OCI-M2 (cell line): ENCODE data around the gene SMYD2.

Experiments
- DNase-seq: peaks from one replicate; lab custom pipeline; 2025; ENCODE audit not compliant: unreplicated experiment; lab: John Stamatoyannopoulos, UW

The SMYD2 gene

DNA sequence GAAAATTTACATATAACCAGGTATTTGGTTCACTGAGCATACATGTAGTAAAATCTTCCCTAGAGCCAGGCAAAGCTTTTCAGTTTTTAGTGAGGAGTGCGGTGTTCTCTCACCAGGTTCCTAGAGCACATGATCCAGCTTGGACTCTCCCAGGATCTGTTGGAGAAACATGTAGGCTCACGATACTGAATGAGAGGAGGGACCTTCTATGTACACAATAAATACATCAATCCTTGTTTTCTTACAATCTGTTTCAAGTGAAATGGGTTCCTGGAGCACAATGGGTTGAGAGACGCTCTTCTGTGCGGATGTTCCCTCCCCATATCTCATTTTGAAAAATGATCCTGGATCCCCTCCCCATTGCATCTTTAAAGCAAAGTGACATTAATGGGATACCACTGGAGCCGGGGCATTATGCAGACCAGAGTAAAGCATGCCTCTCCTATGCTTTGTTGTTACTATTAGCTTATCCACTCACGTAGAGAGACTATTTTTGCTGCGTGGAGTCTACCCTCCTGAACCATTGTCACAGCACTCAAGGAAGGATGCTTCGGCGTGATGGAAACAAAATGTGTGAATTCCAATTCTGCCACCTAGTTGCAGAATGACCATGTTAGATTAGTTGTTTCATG is 19.3 kb downstream of the SMYD2 start:
- no peak for DNase-seq

DNA sequence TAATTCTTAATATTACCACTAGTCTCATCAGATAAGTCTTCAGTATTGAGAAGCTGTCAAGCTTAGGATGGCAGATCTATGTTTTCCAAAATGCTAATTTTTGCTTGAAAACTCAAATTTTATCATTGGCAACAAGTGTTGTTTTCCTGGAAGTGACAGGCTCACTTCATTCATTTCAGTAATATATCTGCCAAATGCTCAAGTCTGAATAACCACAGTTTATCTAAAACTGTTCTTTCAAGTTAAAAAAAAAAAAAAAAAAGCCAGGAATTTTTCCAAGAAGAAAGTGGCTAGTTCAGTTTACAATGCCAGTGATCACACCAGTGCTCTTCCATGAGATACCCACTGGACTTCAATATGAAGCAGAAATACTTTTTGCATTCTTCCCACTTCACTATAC is 20.6 kb downstream of the SMYD2 start:
- DNase-seq, result no peak

DNA sequence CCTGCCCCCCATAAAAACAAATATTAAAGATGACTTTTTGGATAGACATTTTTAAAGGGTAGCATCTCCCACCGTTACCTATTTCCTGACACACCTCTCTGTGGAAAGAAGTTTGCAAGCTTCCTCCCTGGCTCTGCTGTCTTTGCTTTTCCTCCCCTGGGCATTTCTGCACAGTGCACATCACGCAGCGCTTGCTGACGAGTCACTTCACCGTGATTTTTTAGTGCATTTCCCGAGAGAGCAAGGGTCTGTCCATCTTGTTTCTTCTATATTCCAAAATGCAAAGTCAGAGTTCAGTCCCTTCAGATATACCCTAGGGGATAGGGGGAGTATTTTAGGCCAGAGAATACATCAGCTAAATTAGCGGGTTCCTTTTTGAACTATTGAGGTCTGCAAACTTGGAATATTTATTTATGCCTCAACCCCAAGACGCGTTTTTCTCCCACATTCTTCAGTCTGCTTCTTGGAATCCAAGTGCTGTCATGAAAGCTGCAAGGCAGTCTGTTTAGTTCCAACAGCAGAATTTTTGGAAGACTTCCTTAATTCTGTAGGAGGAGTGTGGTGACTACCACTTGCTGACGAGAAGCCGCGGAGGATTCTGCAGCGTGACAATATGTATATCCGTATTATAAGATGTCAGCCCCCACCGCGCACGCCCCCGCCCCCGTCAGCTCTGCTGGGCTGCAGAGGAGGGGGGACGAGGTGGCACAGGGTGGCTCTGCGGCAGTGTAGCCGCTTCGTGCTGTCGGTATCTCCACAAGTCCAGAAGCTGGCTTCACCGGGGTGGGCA is 22.4 kb downstream of the SMYD2 start:
- no peak for DNase-seq

DNA sequence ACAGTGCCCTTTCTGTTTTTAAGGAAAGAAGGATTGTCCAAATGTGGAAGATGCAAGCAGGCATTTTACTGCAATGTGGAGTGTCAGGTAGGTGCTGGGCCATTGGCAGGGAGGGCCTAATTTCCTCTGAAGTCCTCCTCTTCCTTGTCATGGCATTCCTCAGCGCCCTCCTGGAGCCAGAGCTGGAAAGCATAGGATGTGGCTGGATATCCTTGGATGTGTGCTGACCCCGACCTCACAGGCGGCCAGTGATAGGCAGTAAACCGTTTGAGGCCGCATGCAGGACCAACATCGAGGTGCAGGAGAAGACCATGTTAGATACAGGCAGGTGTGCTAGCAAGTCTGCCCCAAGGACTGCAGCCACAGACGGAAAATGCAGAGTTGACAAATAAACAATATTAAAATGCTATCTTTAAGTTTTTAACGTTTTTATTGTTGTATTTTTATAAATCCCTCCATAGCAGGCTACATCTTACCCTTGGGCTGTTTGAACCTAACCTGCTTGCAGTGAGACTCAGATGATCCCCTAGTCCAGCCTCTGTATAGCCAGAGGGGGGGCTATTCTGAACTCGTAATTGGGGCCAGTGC is 24.3 kb downstream of the SMYD2 start:
- DNase-seq, result no peak

DNA sequence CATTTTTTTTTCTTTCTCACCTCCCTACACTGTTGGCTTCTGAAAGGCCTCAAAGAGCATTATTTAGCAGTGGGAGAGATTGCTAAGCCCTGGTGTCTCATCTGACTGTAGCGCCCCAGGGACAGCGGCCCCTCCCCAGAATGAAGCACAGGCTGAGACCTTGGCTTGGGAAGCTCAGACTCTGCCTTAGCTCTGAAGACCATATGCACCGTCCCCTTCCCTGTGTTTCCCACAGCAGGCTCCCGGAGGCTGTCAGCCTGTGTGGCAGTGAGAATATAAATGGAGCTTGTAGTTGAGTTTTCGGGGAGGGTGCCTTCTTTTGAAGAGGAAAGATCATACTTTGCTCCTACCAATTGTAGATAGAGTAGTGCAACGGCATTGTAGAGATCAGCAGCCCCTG is 25.3 kb downstream of the SMYD2 start:
- DNase-seq, result no peak

DNA sequence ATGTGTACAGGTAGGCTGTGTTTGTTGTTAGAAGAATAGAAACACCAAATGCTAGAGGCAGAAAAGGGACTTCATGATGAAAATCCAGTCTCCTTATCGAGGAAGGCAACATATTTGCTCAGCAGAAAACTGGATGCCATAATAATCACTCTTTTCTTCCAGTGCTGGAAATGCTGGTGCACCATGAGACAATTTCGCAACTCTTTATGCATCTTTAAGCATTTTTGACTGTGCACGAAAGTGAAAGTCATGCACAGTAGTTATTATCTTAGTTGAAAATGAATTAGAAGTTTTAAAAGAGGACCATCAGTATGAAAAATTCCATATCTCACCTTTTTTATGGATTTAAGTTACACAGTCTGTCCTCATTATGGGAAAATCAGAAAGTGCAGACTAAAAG is 29.1 kb downstream of the SMYD2 start:
- no peak for DNase-seq

DNA sequence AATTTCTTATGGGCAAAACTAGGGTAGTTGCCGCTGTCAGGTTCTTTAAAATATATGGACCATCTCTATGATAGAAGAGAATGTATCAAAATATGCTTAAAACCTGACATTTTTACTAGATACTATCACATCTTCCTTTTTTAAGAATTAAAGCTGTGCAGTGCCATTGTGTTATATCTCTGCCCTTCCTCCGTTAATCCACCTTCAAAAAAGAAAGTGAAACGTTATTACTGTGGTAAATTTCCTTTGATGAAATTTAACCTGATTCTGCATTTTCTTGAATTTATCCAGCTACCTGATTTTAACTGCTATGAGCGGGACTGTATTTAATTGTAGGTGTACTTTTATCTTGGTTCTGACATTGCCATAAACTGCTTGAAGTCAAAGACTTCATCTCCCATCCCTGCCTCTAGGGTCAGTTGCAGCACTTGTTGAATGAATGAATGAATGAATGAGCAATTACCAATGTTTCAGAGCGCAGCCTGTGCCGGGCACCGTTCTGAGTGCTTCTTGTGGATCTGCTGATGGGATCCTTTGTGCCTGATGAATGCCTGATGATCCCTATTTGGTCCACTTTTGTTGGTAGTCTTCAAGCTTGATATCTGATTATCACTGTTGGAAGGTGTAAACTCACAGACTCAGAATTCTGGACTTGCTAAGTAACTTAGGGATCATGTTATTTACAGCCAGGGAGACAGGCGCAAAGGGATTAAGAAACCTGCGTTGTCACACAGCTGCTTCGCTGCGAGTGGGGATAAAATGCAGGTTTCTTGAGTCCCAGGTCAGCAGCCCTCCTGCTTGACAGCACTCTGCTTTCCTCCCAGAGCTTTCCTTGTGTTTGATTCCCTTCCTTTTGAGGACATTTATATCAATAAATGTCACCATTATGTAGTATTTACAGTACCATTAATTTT is 30.1 kb downstream of the SMYD2 start:
- DNase-seq, result no peak

DNA sequence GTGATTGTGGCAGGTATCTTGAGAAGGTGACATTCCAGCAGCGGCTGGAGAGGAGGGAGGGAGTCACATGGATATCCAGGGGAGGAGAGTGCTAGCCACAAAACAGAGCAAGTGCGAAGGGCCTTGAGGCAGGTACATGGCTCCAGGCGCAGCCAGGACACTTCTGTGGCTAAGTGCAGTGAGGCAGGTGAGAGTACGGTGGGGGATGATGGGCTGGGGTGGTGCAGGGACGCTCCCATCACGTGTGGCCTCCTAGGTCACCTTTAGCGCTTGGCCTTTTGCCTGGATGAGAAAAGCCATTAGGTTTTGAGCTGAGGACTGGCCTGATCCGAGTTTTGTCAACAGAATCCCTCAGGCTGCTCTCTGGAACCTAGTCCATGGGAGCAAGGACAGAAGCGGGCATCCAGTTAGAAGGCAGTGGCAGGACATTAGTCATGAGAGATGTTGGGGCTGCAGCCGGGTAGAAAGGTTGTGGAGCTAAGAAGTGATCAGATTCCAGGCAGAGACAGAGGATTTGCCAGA is 31.6 kb downstream of the SMYD2 start:
- no peak for DNase-seq

DNA sequence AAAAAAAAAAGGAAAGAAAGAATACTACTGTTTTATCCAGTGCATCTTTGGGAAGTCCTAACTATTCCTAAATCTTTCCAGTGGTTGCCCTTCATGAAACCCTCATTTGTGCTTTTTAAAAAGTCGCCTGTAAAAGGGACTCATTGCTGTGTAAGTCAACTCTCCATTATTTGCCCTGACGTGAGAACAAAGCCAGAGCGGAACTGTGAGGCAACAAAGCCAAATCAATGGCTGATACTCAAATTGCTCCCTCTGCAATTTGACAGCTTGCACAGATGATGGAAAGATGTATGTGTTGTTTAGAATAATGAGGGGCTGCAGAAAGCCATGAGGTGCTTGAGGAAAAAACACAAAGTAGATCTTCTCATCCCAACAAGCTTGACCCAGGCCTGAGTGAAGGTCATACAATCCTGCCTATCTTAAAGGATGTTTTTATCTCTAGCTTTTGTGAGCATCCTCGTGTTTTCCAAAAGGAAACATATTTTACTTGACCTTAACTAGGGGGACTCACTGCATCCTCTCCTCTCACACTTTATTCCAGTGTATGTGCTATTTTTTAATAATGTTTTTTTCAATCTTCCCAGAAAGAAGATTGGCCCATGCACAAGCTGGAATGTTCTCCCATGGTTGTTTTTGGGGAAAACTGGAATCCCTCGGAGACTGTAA is 33.4 kb downstream of the SMYD2 start:
- DNase-seq, result no peak

DNA sequence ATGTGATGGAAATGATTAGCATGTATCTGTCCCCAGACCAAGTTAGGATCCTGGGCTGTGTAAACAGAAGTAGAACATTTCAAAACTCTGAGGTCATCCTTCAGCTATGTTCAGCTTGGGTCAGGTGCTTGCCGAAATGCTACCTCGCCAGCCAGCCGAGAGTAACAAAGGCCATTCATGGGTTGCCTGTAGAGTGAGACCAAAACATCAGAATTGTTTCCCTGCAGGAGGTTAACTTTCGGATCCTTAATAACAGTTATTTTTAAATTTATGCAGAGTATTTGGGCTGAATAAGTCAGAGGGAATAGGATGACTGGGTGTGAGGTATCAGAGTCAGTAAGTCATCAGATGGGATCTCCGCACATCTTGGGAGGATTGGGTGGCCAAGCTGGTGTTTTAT is 35.6 kb downstream of the SMYD2 start:
- no peak for DNase-seq

DNA sequence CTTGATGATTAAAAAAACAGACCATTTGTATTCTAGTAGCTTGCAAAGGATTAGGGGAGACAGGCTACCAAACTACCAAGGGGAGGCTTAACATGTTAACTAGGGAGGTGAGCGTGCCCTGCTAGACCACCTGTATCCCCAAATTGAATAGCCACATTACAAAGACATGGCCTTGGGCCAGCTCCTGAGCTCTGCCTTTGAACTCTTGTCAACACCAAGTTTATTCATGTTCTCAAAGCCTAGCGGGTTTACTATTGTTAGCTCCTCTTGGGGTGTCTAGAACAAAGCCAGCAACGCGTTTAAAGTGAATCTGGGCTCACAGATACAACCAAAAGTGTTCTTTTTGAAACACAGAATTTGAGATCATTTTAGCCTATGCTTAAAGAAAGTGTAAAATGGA is 36.3 kb downstream of the SMYD2 start:
- DNase-seq, result no peak

DNA sequence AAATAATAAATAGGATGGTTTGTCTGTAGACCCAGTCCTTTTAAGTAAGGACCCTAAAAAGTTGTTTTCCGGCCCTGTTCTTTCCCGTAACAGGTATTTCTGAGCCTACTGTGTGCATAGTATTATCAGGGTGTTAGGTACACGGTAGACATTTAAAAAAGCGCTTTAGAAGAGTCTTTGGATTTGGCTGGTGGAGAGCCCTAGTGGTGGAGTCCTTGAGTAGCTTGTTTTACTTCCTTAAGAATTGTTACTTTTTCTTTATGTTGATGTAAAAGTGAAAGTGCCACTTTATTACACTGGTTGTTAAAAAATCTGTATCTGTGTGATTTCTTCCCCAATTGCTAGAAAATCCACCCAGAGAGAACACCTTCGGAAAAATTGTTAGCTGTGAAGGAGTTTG is 36.8 kb downstream of the SMYD2 start:
- DNase-seq, result no peak

DNA sequence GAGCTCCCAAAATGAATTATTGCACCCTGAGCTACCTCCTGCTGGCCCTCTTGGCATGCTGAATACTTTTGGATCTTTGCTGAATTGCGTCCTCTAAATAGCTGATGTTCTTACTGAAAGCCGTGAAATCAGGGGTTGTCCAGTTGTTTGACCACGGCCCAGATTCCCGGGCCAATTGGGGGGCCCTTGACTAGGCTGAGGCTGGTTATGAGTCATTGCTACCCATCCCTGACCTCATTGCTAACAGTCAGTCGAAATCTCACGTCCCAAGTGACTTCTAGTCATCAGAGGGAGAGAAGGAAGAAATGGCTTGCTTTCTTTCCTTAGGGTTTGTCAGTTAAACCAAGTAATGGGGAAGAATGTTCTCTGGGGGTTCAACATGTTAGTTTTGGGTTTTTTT is 37.4 kb downstream of the SMYD2 start:
- no peak for DNase-seq

DNA sequence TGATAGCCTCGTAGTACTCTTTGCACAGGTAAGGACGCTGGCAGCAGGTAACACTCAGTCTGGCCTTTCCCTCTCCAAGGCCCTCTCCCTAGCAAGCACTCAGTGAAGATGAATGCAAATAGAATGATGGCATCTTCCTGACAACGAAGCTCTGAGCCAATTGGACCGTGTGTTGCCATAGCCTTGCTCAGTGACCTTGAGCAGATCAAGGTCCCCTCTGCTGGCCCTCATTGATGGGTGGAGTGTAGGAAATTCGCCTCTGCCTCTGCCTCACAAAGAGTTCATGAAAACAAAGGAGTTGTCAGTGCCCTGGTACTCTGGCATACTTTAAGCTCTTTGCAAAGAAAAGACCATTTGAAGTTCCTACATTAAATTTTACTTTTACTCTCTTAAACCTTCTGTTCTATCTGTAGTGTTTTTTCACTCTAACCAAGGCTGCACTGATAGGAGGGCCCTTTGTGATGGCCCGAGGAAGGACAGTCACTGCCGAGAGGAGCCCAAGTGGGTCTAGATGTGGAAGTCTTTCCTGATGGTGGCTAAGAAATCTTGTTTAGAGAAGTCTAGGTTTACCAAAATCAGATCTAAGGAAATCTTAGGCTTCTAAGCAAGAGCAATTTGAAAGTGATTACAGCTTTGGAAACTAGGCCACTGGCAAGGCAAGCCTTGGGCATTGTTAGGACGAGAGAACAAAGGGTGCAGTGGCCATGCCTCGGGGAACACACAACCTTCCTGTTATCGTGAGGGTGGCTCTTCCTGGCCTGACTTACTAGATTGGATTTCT is 38.2 kb downstream of the SMYD2 start:
- DNase-seq, result no peak

DNA sequence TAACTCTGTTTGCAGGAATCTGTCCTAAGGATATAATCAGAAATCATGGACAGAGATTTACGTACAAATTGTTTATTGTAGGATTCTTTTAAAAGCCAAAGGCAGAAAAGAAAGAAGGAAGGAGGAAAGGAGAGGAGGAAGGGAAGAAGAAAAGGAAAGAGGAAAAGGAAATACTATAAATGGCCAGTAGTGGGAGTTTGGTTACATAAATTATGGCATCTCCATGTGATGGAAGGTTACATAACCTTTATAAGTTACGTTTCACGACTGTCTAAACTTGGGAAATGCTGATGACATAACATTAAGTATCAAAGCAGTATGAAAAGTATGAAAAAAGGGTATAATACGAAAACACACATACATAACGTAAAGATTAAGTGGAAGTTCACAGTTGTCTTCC is 39.0 kb downstream of the SMYD2 start:
- no peak for DNase-seq

DNA sequence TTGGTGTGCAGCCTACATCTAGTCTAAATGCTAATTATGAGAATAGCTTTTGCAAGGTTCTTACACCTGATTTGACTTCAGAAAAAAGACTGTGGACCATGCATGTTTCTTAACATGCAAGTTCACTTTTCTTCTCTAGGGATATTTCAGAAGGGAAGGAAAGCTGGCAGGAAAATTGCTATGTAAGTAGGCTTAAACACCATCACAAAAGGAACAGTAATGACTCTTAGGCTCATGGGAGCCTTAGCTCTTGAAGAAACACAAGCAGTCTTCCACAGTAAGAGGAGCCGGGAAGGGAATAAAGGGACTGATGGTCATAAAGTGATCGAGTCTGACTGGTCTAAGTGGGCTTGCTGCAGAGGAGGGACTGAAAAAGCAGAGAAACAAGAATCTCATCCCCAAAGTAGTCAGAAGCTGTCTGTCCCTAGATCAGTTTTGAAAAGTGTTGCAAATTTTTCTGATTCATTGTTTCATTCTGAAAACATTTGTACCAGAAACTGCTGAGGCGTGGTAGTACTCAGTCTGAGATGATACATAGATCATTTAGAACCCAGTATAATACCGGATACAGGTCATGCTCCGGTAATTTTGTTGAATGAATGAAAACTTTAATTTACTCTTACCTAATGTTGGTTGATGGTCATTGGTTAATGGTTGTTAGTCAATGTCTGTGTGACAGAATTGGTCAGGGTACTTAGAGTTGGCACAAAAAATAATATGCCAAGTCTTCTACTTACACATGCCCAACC is 40.9 kb downstream of the SMYD2 start:
- DNase-seq, result no peak

DNA sequence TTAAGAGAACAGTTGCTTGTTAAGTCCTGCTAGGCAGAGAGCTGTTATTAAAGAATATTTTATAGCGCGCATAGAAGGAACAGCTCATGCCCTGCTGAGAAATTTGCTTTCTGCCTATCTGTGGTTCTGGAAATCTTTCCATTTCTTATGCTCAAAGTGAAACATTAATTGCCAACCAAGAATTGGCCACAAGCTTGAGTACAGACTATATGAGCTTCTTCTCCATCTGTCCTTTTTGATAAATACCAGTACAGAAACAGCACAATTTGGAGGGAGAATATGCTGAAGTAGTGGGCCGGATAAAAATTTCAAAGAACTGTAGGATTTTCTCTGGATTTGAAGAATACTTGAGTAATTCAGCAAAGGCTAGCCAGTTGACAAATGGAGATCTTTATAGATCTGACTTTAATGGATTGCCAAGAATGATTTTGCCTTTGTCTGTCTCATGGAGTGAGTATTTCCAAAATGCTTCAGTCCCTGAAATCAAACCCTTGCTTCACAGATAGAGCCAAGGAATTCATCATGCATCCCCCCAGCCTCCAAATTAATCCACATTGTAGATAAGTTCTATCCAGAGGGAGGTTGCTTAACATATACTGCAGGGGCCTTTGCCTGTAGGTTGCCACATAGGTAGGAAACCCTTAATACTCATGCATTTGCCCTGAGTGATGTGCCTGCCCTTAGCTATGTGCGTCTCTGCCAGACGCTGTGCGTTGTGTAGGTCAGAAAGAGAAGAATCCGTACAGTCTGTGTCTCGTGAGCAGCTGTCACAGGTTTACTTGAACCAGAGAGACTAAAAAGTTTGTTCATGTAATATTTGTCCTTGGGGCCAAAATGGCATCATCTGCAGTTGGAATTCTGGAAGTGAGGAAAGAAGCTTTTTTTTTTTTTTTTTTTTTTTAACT is 44.2 kb downstream of the SMYD2 start:
- no peak for DNase-seq

DNA sequence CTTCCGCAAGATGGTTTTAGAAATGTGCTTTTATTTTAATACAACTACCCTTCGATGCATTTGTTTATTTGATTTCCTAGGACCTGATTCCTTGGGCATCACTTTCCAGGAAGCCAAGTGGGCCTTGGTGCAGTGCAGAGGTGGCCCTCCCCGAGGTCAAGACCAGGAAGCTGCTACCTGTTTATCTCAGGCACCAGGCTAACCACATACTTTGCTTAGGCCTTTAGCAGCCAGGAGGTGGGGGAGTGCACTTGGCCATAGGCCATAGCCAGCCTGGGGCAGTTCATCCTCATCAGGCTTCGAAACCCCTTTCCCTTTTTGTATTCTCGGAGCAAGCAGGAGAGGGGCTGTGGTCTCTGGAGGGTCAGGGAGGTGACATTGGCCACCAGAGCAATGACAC is 45.4 kb downstream of the SMYD2 start:
- DNase-seq, result no peak
